ENCODE data around the gene STAM2.
"Not testable (repeated sequence)": the region's sequence is repeated elsewhere in the genome, so short reads cannot be mapped to it uniquely, and the experiment has no call there.

Gene STAM2

GRCh38 chr2:152175368-152176112 is at the start of gene STAM2:
Gene STAM2, minus strand, starts transcription at chr2:152175763. Its CDS starts 121 bp downstream, at chr2:152175642.
- Mint-ChIP-seq H3K9me3 (no peaks in the 10 kb centered on the region), H3K4me3 (peak within 1 kb of the TSS; percentile 97 to 99), H3K27me3 (peaks cover 8% of the 10 kb centered on the region), H3K27ac (peak within 1 kb of the TSS; percentile 100), H3K4me1 (peaks cover 21% of the 10 kb centered on the region)
- ATAC-seq: peak; percentile 89
- peak; percentile 95 to 96 for DNase-seq

GRCh38 chr2:152223977-152224376 is 48.4 kb upstream of the STAM2 start:
- no peak overlapping the region for H3K4me3 Mint-ChIP-seq
- H3K27ac Mint-ChIP-seq: no peak overlapping the region
- H3K4me1 Mint-ChIP-seq: peaks cover 6% of the 10 kb centered on the region
- peaks cover 26% of the 10 kb centered on the region for H3K27me3 Mint-ChIP-seq
- H3K9me3 Mint-ChIP-seq: no peaks in the 10 kb centered on the region
- ATAC-seq: no peak
- DNase-seq: no peak

GRCh38 chr2:152222975-152223637 is 47.5 kb upstream of the STAM2 start:
- DNase-seq (no peak), ATAC-seq (no peak)
- Mint-ChIP-seq H3K4me1 (peaks cover 6% of the 10 kb centered on the region), H3K27ac (no peak overlapping the region), H3K4me3 (no peak overlapping the region), H3K9me3 (no peaks in the 10 kb centered on the region), H3K27me3 (peaks cover 26% of the 10 kb centered on the region)

- Mint-ChIP-seq H3K9me3 (no peaks in the 10 kb centered on the region), H3K27ac (no peak overlapping the region), H3K27me3 (peaks cover 20% of the 10 kb centered on the region), H3K4me3 (no peak overlapping the region), H3K4me1 (peaks cover 6% of the 10 kb centered on the region)
- ATAC-seq: no peak
- no peak for DNase-seq
Observed at GRCh38 chr2:152221839-152222238, 46.3 kb upstream of the STAM2 start.

- ATAC-seq (no peak), DNase-seq (no peak)
- Mint-ChIP-seq H3K9me3 (no peaks in the 10 kb centered on the region), H3K27ac (no peak overlapping the region), H3K4me3 (no peak overlapping the region), H3K4me1 (peaks cover 6% of the 10 kb centered on the region), H3K27me3 (peaks cover 7% of the 10 kb centered on the region)
Observed at GRCh38 chr2:152219077-152219828, 43.7 kb upstream of the STAM2 start.

GRCh38 chr2:152201466-152201830 is 25.9 kb upstream of the STAM2 start:
- no peak for DNase-seq
- no peaks in the 10 kb centered on the region for H3K9me3 Mint-ChIP-seq
- no peak overlapping the region for H3K27ac Mint-ChIP-seq
- H3K4me1 Mint-ChIP-seq: no peaks in the 10 kb centered on the region
- peaks cover 44% of the 10 kb centered on the region for H3K27me3 Mint-ChIP-seq
- no peak for ATAC-seq
- no peak overlapping the region for H3K4me3 Mint-ChIP-seq

- peak in 1 of 2 donors; percentile 22 for DNase-seq
- no peaks in the 10 kb centered on the region for H3K9me3 Mint-ChIP-seq
- H3K27ac Mint-ChIP-seq: no peak overlapping the region
- H3K4me1 Mint-ChIP-seq: no peaks in the 10 kb centered on the region
- ATAC-seq: peak; percentile 70
- H3K4me3 Mint-ChIP-seq: no peak overlapping the region
- peaks cover 50% of the 10 kb centered on the region for H3K27me3 Mint-ChIP-seq
Observed at GRCh38 chr2:152200565-152201465, 25.3 kb upstream of the STAM2 start.

GRCh38 chr2:152200101-152200500 is 24.5 kb upstream of the STAM2 start:
- Mint-ChIP-seq H3K4me1 (no peaks in the 10 kb centered on the region), H3K4me3 (no peak overlapping the region), H3K27me3 (peaks cover 56% of the 10 kb centered on the region), H3K27ac (no peak overlapping the region), H3K9me3 (no peaks in the 10 kb centered on the region)
- ATAC-seq: no peak
- DNase-seq: no peak

- H3K27ac Mint-ChIP-seq: no peak overlapping the region
- H3K4me1 Mint-ChIP-seq: no peaks in the 10 kb centered on the region
- ATAC-seq (no peak), DNase-seq (no peak)
- no peak overlapping the region for H3K4me3 Mint-ChIP-seq
- H3K9me3 Mint-ChIP-seq: no peaks in the 10 kb centered on the region
- peaks cover 61% of the 10 kb centered on the region for H3K27me3 Mint-ChIP-seq
Observed at GRCh38 chr2:152198499-152198898, 22.9 kb upstream of the STAM2 start.

GRCh38 chr2:152197508-152198284 is 22.1 kb upstream of the STAM2 start:
- H3K9me3 Mint-ChIP-seq, DNase-seq, H3K4me1 Mint-ChIP-seq, ATAC-seq, H3K27ac Mint-ChIP-seq, H3K4me3 Mint-ChIP-seq: not testable (repeated sequence)
- H3K27me3 Mint-ChIP-seq: peaks cover 57% of the 10 kb centered on the region

GRCh38 chr2:152189622-152190495 is 14.3 kb upstream of the STAM2 start:
- Mint-ChIP-seq H3K4me3 (no peak overlapping the region), H3K4me1 (no peaks in the 10 kb centered on the region), H3K9me3 (no peaks in the 10 kb centered on the region), H3K27me3 (peaks cover 18% of the 10 kb centered on the region), H3K27ac (no peak overlapping the region)
- DNase-seq (peak; percentile 7 to 29), ATAC-seq (peak; percentile 64)

- H3K27ac Mint-ChIP-seq, H3K9me3 Mint-ChIP-seq, H3K4me3 Mint-ChIP-seq, H3K4me1 Mint-ChIP-seq, DNase-seq, ATAC-seq: not testable (repeated sequence)
- H3K27me3 Mint-ChIP-seq: peaks cover 32% of the 10 kb centered on the region
Observed at GRCh38 chr2:152186808-152187207, 11.2 kb upstream of the STAM2 start.

- H3K27ac Mint-ChIP-seq: no peak overlapping the region
- DNase-seq (no peak), ATAC-seq (no peak)
- H3K27me3 Mint-ChIP-seq: peaks cover 34% of the 10 kb centered on the region
- H3K4me1 Mint-ChIP-seq: peaks cover 8% of the 10 kb centered on the region
- no peak overlapping the region for H3K4me3 Mint-ChIP-seq
- no peaks in the 10 kb centered on the region for H3K9me3 Mint-ChIP-seq
Observed at GRCh38 chr2:152186262-152186661, 10.7 kb upstream of the STAM2 start.
